K562 (cell line): ENCODE results near the gene AJM1. TPM values are rescaled to one million over a fixed set of nuclear protein-coding genes. Genes with fewer than 3 reads are reported as not detected.

Experiments
- EP300 ChIP-seq: IDR thresholded peaks from 2 replicates; pipeline ENCODE4 v1.6.1; 2012; ENCODE audit warnings: low read length, improper control_type of control experiment
- FIP1L1 ChIP-seq: fragments of 200-400 bp; formaldehyde crosslinking; IDR thresholded peaks from 2 replicates; pipeline ENCODE4 v1.6.1; 2018; ENCODE audit warnings: mild to moderate bottlenecking, low read depth, low read length; ENCODE audit not compliant: poor library complexity, severe bottlenecking
- MEF2A ChIP-seq: IDR thresholded peaks from 2 replicates; pipeline ENCODE4 v1.6.1; 2011; ENCODE audit warnings: low read depth, mild to moderate bottlenecking, low read length, moderate library complexity; ENCODE audit not compliant: control insufficient read depth
- POLR2AphosphoS5 ChIP-seq: IDR thresholded peaks from 2 replicates; pipeline ENCODE4 v1.6.1; 2011; ENCODE audit warnings: mild to moderate bottlenecking, low read depth, low read length, moderate library complexity; ENCODE audit not compliant: control insufficient read depth, insufficient read depth
- SMARCA5 ChIP-seq: fragments of 450-650 bp; IDR thresholded peaks from 2 replicates; pipeline ENCODE4 v1.6.1; 2016
- TSC22D4 ChIP-seq: fragments of 450-650 bp; IDR thresholded peaks from 2 replicates; pipeline ENCODE4 v1.6.1; 2016; ENCODE audit warnings: missing genetic modification characterization, missing biosample characterization, control low read depth
- ZBED1 ChIP-seq: IDR thresholded peaks from 2 replicates; pipeline ENCODE4 v1.6.1; 2014
- polyA plus RNA-seq, 8 experiments: library from polyadenylated mRNA; depleted of rRNA in 4 of 8; stranded (reverse) in 5 of 8; unstranded in 3 of 8; fragments of >200 nt; fragmentation: Nextera tagmentation in 2 of 8; fragmentation: Illumina TruSeq in 1 of 8; extraction: Ambion mirVana in 2 of 8; extraction: Trizol in 1 of 8; gene quantifications; 2 replicates each; pipeline versions ENCODE4 v1.2.1 to v1.2.3, GENCODE V29; 2011 to 2014; ENCODE audit warnings: inconsistent platforms in 1 of 8, missing spikeins in 1 of 8
- total RNA-seq, 7 experiments: library from RNA; depleted of rRNA in 6 of 7; stranded (reverse); fragments of >200 nt in 6 of 7; fragmentation: Illumina TruSeq in 2 of 7; extraction: Trizol in 2 of 7; gene quantifications; 2 replicates each; pipeline versions ENCODE4 v1.2.1 to v1.2.3, GENCODE V29; 2011 to 2021; ENCODE audit warnings: low replicate concordance in 1 of 7
- TF ChIP-seq, protein P1 (sequence below), 2 experiments: fragments of 450-650 bp; IDR thresholded peaks; 2 replicates each; pipeline ENCODE4 v1.6.1; 2018; ENCODE audit warnings: mild to moderate bottlenecking in 2 of 2, low read depth in 1 of 2; ENCODE audit not compliant: partially characterized antibody in 2 of 2
- TF ChIP-seq, protein P2 (sequence below), 2 experiments: fragments of 450-650 bp in 1 of 2; sonication (generic) in 1 of 2; formaldehyde crosslinking in 1 of 2; IDR thresholded peaks in 1 of 2; conservative IDR thresholded peaks in 1 of 2; 2 replicates each; pipeline versions ENCODE4 v1.6.1 to v1.8.1; 2016 to 2023; ENCODE audit warnings: mild to moderate bottlenecking in 2 of 2, moderate library complexity in 2 of 2, inconsistent platforms in 1 of 2, missing genetic modification reagents in 1 of 2
- TF ChIP-seq, protein P3 (sequence below): fragments of 250-450 bp; sonication (Bioruptor Pico); IDR thresholded peaks from 2 replicates; pipeline ENCODE4 v1.4.0; 2020; ENCODE audit warnings: mild to moderate bottlenecking, moderate library complexity, borderline replicate concordance

The AJM1 gene
- total and polyA plus RNA-seq, 9 of the 15 experiments (the other 6 are each of a cell fraction or from before 2014, with no cell fraction given): 0.01 to 3.7 (median 0.65) TPM; not detected in 1

DNA sequence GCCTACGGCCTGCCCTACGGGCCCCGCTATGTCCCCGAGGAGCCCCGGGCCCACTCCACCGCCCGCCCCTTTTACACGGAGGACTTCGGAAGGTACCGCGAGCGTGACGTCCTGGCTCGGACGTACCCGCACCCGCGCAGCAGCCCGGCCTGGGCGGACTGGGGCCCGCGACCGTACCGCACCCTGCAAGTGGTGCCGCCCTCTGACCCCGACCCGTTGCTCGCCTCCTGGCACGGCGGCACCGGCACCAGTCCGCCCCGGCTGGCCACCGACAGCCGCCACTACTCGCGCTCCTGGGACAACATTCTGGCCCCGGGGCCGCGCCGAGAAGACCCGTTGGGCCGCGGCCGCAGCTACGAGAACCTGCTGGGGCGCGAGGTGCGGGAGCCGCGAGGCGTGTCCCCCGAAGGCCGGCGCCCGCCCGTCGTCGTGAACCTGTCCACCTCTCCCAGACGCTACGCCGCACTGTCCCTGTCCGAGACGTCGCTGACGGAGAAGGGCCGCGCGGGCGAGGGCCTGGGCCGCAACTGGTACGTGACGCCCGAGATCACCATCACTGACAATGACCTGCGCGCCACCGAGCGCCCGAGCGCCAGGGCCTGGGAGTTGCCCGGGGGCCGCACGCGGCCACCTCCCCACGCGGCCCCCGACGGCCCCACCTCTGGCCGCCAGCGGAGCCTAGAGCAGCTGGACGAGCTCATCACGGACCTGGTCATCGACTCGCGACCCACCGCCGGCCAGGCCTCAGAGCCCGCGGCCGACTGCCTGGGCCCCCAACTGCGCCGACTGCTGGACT lies 3.4 kb downstream of the AJM1 start (continued):
- TF ChIP-seq, protein P1, sequence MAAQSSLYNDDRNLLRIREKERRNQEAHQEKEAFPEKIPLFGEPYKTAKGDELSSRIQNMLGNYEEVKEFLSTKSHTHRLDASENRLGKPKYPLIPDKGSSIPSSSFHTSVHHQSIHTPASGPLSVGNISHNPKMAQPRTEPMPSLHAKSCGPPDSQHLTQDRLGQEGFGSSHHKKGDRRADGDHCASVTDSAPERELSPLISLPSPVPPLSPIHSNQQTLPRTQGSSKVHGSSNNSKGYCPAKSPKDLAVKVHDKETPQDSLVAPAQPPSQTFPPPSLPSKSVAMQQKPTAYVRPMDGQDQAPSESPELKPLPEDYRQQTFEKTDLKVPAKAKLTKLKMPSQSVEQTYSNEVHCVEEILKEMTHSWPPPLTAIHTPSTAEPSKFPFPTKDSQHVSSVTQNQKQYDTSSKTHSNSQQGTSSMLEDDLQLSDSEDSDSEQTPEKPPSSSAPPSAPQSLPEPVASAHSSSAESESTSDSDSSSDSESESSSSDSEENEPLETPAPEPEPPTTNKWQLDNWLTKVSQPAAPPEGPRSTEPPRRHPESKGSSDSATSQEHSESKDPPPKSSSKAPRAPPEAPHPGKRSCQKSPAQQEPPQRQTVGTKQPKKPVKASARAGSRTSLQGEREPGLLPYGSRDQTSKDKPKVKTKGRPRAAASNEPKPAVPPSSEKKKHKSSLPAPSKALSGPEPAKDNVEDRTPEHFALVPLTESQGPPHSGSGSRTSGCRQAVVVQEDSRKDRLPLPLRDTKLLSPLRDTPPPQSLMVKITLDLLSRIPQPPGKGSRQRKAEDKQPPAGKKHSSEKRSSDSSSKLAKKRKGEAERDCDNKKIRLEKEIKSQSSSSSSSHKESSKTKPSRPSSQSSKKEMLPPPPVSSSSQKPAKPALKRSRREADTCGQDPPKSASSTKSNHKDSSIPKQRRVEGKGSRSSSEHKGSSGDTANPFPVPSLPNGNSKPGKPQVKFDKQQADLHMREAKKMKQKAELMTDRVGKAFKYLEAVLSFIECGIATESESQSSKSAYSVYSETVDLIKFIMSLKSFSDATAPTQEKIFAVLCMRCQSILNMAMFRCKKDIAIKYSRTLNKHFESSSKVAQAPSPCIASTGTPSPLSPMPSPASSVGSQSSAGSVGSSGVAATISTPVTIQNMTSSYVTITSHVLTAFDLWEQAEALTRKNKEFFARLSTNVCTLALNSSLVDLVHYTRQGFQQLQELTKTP (IDR thresholded peaks at IDR 0.05; ENCODE audit: low read depth in 1 of 2, partially characterized antibody in 2 of 2): no peak
- TF ChIP-seq, protein P2, sequence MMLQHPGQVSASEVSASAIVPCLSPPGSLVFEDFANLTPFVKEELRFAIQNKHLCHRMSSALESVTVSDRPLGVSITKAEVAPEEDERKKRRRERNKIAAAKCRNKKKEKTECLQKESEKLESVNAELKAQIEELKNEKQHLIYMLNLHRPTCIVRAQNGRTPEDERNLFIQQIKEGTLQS (IDR thresholded peaks at IDR 0.05): no peak
- TF ChIP-seq, protein P2 (CRISPR knock-in tag; conservative IDR thresholded peaks at IDR 0.05): no peak
- TF ChIP-seq FIP1L1 (peak; percentile 23), ZBED1 (no peak), POLR2AphosphoS5 (no peak), TSC22D4 (tag) (no peak), EP300 (no peak), SMARCA5 (no peak), MEF2A (no peak)
- TF ChIP-seq, protein P3, sequence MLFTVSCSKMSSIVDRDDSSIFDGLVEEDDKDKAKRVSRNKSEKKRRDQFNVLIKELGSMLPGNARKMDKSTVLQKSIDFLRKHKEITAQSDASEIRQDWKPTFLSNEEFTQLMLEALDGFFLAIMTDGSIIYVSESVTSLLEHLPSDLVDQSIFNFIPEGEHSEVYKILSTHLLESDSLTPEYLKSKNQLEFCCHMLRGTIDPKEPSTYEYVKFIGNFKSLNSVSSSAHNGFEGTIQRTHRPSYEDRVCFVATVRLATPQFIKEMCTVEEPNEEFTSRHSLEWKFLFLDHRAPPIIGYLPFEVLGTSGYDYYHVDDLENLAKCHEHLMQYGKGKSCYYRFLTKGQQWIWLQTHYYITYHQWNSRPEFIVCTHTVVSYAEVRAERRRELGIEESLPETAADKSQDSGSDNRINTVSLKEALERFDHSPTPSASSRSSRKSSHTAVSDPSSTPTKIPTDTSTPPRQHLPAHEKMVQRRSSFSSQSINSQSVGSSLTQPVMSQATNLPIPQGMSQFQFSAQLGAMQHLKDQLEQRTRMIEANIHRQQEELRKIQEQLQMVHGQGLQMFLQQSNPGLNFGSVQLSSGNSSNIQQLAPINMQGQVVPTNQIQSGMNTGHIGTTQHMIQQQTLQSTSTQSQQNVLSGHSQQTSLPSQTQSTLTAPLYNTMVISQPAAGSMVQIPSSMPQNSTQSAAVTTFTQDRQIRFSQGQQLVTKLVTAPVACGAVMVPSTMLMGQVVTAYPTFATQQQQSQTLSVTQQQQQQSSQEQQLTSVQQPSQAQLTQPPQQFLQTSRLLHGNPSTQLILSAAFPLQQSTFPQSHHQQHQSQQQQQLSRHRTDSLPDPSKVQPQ (CRISPR knock-in tag): no peak
- TF ChIP-seq, all 486 proteins: peak for 4
